HUES64 (cell line): ENCODE results near the gene COG4.
"Not testable (repeated sequence)": the region's sequence is repeated elsewhere in the genome, so short reads cannot be mapped to it uniquely, and the experiment has no call there.

Source experiments
- H3K27ac ChIP-seq: 2 replicates; pipeline ENCODE4 v1.7.0; 2013; ENCODE audit warnings: low read depth, low read length, inconsistent platforms
- H3K27me3 ChIP-seq: 2 replicates; pipeline ENCODE4 v1.6.1; 2013; ENCODE audit warnings: mild to moderate bottlenecking, low read length; ENCODE audit not compliant: insufficient read depth
- H3K36me3 ChIP-seq: 2 replicates; pipeline ENCODE4 v1.6.1; 2013; ENCODE audit warnings: mild to moderate bottlenecking, low read length; ENCODE audit not compliant: insufficient read depth
- H3K4me1 ChIP-seq: 2 replicates; pipeline ENCODE4 v1.6.1; 2013; ENCODE audit warnings: mild to moderate bottlenecking, low read length, moderate library complexity; ENCODE audit not compliant: insufficient read depth
- H3K4me3 ChIP-seq: 2 replicates; pipeline ENCODE4 v1.5.1; 2013; ENCODE audit warnings: mild to moderate bottlenecking, low read length, moderate library complexity
- H3K9ac ChIP-seq: 2 replicates; pipeline ENCODE4 v1.6.1; 2013; ENCODE audit warnings: mild to moderate bottlenecking, low read depth, low read length
- H3K9me3 ChIP-seq: 2 replicates; pipeline ENCODE4 v1.6.1; 2013; ENCODE audit warnings: low read depth, low read length; ENCODE audit not compliant: insufficient read depth
- WGBS: fragments of 150-250, 120-280 bp; methylation state at CpG from one replicate; pipeline ENCODE4 v1.1.7; 2013; ENCODE audit warnings: missing lambda C conversion rate; 5-methylcytosine and 5-hydroxymethylcytosine counted together

The COG4 gene

DNA sequence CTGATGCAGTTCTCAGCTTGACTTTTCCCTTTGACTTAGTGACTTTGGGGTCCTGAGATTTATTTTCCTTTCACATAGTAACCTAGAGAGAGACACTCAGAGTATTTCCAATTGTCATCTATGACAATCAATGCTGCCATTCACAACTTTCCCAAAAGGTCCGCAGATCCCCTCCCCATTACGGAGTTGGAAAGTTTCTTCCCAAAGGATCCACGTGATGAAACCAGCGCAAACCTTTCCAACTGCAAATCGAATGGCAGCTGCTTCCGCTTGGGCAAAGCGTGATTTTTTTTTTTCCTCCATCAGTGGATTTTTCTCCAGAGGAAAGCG lies 69.5 kb downstream of the COG4 start:
- under 1% methylated on average over 8 of the region's 8 CpGs for whole genome bisulfite sequencing
- peak overlapping the region; percentile 84 for H3K4me3 ChIP-seq
- no peaks in the 10 kb centered on the region for H3K27me3 ChIP-seq
- H3K27ac ChIP-seq = peak overlapping the region; percentile 98
- H3K4me1 ChIP-seq = no peaks in the 10 kb centered on the region
- H3K9me3 ChIP-seq = no peaks in the 10 kb centered on the region
- H3K36me3 ChIP-seq = no peaks in the 10 kb centered on the region
- peak overlapping the region; percentile 98 for H3K9ac ChIP-seq

DNA sequence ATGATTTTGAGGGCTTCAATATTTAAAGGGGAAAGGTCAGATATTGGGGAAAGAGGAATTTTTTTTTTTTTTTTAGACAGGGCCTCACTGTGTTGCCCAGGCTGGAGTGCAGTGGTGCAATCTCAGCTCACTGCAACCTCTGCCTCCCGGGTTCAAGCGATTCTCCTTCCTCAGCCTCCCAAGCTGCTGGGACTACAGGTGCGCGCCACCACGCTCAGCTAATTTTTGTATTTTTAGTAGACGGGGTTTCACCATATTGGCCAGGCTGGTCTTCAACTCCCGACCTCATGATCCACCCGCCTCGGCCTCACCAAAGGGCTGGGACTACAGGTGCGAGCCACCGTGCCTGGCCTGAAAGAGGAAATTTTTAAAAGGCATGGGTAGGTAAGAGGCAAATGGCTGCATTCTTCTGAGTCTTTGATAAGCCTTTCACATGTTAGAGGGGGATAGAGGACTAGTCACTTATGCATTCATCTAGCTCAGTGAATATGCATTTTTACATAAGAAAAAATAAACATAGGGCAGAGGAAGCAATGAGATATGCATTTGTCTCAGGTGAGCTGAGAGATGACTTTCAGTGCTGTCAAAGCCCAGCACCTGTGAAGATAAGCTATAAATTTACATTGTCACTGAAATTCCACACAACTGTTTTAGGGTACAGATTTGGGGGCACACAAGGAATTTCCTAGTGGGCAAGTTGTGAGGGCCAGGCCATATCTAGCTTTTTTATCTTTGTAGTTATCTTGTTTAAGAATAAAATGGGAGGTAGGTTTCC lies 70.0 kb downstream of the COG4 start:
- peak overlapping the region; percentile 98; the same call in 1 of the 2 replicates for H3K27ac ChIP-seq
- H3K4me3 ChIP-seq = peak overlapping the region; percentile 84
- H3K4me1 ChIP-seq = no peaks in the 10 kb centered on the region
- no peaks in the 10 kb centered on the region for H3K36me3 ChIP-seq
- 92% methylated on average over 11 of the region's 11 CpGs for WGBS
- no peaks in the 10 kb centered on the region for H3K9me3 ChIP-seq
- H3K27me3 ChIP-seq = no peaks in the 10 kb centered on the region
- H3K9ac ChIP-seq = peak overlapping the region; percentile 98; the same call in 1 of the 2 replicates

DNA sequence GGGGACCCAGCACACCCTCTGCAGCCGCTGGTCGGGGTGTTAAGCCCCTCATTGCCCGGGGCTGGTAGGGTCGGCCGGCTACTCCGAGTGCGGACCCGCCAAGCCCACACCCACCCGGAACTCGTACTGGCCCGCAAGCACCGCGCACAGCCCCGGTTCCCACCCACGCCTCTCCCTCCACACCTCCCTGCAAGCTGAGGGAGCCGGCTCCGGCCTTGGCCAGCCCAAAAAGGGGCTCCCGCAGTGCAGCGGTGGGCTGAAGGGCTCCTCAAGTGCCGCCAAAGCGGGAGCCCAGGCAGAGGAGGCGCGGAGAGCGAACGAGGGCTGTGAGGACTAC lies 72.4 kb downstream of the COG4 start:
- H3K27me3 ChIP-seq, H3K27ac ChIP-seq, H3K9ac ChIP-seq, H3K4me1 ChIP-seq, H3K4me3 ChIP-seq, H3K9me3 ChIP-seq, H3K36me3 ChIP-seq: not testable (repeated sequence)
- WGBS = 95% methylated on average over 24 of the region's 25 CpGs

DNA sequence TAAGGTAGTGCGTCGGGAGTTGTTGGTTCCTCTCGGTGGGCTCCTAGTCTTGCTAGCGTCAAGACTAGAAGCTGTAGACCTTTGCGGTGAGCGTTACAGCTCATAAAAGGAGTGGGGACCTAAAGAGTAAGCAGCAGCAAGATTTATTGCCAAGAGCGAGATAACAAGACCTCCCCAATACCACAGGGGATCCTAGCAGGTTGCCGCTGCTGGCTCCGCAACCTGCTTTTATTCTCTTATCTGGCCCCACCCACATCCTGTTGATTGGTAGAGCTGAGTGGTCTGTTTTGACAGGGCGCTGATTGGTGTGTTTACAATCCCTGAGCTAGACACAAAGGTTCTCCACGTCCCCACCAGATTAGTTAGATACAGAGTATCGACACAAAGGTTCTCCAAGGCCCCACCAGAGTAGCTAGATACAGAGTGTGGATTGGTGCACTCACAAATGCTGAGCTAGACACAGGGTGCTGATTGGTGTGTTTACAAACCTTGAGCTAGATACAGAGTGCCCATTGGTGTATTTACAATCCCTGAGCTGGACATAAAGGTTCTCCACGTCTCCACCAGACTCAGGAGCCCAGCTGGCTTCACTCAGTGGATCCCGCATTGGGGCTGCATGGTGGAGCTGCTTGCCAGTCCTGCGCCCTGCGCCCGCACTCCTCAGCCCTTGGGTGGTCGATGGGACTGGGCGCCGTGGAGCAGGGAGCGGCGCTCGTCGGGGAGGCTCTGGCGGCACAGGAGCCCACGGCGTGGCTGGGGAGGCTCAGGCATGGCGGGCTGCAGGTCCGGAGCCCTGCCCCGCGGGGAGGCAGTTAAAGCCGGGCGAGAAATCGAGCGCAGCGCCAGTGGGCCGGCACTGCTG lies 73.0 kb downstream of the COG4 start:
- H3K4me1 ChIP-seq, H3K27ac ChIP-seq, H3K9me3 ChIP-seq, H3K27me3 ChIP-seq, H3K4me3 ChIP-seq, H3K36me3 ChIP-seq, H3K9ac ChIP-seq: not testable (repeated sequence)
- 96% methylated on average over 35 of the region's 37 CpGs for WGBS

DNA sequence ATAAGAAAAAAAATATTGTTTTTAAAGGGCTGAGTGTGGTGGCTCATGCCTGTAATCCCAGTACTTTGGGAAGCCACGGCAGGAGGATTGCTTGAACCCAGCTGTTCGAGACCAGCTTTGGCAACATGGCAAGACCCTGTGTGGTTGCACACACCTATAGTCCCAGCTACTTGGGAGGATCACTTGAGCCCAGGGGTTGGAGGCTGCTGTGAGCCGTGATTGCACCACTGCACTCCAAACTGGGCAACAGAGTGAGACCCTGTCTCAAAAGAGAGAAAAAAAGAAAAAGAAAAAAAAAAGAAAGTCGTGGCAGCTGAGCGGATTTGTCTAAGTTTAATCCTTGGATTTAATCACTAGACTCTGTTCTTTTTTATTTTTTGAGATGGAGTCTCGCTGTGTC lies 75.3 kb downstream of the COG4 start:
- no peak overlapping the region for H3K27ac ChIP-seq
- no peaks in the 10 kb centered on the region for H3K27me3 ChIP-seq
- WGBS = 97% methylated on average over 6 of the region's 6 CpGs
- H3K36me3 ChIP-seq = no peaks in the 10 kb centered on the region
- no peak overlapping the region for H3K9ac ChIP-seq
- no peaks in the 10 kb centered on the region for H3K9me3 ChIP-seq
- no peak overlapping the region for H3K4me3 ChIP-seq
- peaks cover 8% of the 10 kb centered on the region; the same call in 1 of the 2 replicates for H3K4me1 ChIP-seq

DNA sequence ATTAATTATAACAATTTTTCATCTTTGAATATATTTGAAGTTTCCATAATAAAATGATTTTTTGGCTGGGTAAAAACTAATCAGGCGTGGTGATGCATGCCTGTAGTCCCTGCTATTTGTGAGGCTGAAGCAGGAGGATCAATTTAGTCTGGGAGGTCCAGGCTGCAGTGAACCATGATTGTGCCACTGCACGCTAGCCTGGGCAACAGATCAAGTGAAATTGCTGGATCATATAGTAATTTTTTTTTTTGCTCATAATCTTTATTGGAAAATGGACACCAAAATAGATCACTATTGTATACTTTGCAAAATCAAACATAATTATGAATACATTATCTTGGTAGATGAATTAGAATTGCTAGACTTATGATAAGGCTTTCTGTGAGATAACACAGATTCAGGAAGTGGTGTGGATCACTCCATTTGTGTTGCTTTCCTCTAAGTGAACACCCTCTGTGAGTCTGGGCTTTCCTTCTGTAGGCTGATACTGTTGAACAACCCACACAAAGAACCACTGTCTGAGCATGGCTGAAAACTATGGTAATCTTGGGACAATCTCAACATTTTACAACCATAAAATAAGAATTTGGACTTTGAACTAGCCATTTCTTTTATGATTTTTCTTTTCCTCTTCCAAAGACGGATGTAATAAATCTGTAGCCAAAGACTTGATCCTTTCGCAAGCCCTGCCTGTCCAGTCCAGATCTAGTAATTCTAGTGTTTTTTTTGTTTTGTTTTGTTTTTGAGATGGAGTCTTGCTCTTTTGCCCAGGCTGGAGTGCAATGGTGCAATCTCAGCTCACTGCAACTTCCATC lies 78.9 kb downstream of the COG4 start:
- Histone ChIP-seq H3K27ac (no peak overlapping the region), H3K4me3 (no peak overlapping the region), H3K36me3 (no peaks in the 10 kb centered on the region), H3K9me3 (no peaks in the 10 kb centered on the region), H3K9ac (no peak overlapping the region), H3K4me1 (peaks cover 14% of the 10 kb centered on the region), H3K27me3 (no peaks in the 10 kb centered on the region)
- WGBS = 95% methylated on average over 4 of the region's 4 CpGs

DNA sequence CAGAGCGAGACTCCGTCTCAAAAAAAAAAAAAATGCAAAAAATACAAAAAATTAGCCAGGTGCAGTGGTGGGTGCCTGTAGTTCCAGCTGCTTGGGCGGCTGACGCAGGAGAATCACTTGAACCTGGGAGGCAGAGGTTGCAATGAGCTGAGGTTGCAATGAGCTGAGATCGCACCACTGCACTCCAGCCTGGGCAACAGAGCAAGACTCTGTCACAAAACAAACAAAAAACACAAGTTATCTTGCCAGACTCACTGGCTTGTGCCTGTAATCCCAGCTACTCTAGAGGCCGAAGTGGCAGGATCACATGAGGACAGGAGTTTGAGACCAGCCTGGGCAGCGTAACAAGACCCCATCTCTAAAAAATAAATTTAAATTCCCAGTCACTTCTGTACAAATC lies 81.0 kb downstream of the COG4 start:
- Histone ChIP-seq H3K4me3 (no peak overlapping the region), H3K27me3 (no peaks in the 10 kb centered on the region), H3K27ac (no peak overlapping the region), H3K36me3 (no peaks in the 10 kb centered on the region), H3K9ac (no peak overlapping the region), H3K9me3 (no peaks in the 10 kb centered on the region), H3K4me1 (peaks cover 20% of the 10 kb centered on the region)
- WGBS = 98% methylated on average over 7 of the region's 7 CpGs

DNA sequence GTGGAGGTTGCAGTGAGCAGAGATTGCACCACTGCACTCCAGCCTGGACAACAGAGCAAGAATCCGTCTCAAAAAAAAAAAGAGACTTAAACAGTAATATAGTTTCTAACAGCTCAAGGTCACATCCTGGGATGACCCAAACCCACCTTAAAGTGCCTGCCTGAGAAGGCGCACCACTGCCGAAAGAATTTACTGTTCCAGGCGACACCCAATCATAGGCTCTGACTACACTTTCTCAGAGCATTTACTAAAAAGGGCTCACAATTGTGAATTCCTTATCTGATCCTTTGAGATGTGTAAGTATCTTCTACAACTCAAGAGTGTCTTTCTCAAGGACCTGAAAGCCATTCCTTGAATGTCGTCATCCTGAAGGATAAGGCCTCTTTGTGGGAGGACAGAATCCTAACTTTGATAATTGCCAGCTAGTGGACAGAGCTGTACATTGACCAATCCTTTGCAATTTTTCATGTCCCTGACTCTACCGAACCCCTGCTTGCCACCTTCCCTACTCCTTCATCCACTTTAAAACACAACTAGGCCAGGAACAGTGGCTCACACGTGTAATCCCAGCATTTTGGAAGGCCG lies 81.9 kb downstream of the COG4 start:
- WGBS = 92% methylated on average over 8 of the region's 8 CpGs
- Histone ChIP-seq H3K4me1 (peaks cover 21% of the 10 kb centered on the region), H3K4me3 (no peak overlapping the region), H3K9me3 (no peaks in the 10 kb centered on the region), H3K9ac (no peak overlapping the region), H3K27ac (no peak overlapping the region), H3K36me3 (no peaks in the 10 kb centered on the region), H3K27me3 (no peaks in the 10 kb centered on the region)

DNA sequence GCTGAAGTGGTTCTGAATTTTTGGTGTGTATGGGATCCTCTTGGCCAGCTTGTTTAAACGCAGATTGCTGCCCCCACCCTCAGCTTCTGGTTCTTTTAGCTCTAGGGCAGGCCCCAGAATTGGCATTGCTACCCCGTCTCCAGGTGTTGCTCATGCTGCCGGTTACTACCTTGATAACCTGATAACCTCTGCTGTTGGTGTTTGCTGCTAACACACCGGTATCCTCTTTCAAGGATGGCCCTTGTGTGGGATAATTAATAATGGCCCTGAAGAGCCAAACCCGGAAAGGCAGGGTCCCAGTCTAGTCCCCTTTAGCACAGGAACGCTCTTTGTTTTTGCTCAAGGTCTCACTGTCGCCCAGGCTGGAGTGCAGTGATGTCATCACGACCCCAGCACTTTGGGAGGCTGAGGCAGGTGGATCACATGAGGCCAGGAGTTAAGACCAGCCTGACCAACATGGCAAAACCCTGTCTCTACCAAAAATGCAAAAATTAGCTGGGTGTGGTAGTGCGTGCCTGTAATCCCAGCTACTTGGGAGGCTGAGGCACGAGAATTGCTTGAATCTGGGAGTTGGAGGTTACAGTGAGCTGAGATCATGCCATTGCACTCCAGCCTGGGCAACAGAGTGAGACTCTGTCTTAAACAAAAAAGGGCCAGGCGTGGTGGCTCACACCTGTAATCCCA lies 83.2 kb downstream of the COG4 start:
- WGBS = 76% methylated on average over 11 of the region's 11 CpGs
- H3K36me3 ChIP-seq = no peaks in the 10 kb centered on the region
- no peak overlapping the region for H3K9ac ChIP-seq
- H3K4me3 ChIP-seq = peak overlapping the region; percentile 66
- H3K27ac ChIP-seq = no peak overlapping the region
- no peaks in the 10 kb centered on the region for H3K9me3 ChIP-seq
- no peaks in the 10 kb centered on the region for H3K27me3 ChIP-seq
- peaks cover 24% of the 10 kb centered on the region for H3K4me1 ChIP-seq

DNA sequence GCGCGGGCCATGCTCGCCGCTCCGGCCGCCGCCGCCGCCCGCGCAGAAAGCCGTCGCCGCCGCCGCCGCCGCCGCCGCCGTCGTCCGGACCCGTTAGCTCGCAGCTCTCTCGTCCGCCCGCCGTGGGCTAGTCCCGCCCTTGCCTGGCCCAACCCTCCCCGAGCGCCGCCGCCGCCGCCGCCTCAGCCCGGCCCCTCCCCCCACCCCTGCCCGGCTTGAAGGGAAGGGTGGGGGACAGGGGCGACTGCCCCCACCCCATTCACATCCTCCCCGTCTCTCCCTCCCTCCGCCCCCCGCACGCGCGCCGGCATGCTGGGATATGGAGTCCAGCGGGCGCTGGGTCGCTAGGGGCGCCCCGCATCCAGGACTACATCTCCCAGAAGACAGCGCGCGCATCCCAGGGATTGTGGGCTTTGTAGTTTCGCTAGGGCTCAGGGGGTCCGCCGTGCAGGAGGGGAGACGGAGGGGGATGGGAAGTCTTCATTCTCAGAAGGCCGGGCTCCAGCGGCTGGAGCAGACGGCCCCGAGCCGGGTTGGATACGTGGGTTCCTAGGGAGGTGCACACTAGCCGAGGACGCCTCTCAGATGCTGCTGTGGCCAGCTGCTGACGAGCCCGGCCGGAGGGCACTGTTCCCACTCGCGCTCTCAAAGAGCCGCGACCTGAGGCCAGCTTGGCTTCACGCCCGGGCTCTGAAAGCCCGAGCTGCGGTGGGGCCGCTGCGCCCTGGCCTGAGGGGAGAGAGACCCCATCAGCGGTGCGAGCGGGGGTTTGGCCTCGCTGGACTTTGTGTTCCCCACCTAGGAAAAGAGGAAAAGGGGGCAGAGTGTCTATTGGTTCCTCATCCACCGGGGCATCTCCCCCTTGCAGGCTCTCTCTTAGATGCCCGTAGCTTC lies 84.1 kb downstream of the COG4 start, which contains the start of gene ST3GAL2:
TSS of gene ST3GAL2 (minus strand) at position 132 of the 894 bp plus-strand sequence. CDS start 40,570 bp downstream, outside the sequence.
- 2% methylated on average over 72 of the region's 86 CpGs for WGBS
- H3K9me3 ChIP-seq = no peaks in the 10 kb centered on the region
- no peaks in the 10 kb centered on the region for H3K27me3 ChIP-seq
- peaks cover 24% of the 10 kb centered on the region for H3K4me1 ChIP-seq
- peaks cover 9% of the 10 kb centered on the region for H3K36me3 ChIP-seq
- peak within 1 kb of the TSS; percentile 72 for H3K4me3 ChIP-seq
- peak within 1 kb of the TSS; percentile 27; the same call in 1 of the 2 replicates for H3K27ac ChIP-seq
- peak within 1 kb of the TSS; percentile 66 for H3K9ac ChIP-seq
